Measurements from ENCODE around the gene METTL26.

Gene METTL26

DNA sequence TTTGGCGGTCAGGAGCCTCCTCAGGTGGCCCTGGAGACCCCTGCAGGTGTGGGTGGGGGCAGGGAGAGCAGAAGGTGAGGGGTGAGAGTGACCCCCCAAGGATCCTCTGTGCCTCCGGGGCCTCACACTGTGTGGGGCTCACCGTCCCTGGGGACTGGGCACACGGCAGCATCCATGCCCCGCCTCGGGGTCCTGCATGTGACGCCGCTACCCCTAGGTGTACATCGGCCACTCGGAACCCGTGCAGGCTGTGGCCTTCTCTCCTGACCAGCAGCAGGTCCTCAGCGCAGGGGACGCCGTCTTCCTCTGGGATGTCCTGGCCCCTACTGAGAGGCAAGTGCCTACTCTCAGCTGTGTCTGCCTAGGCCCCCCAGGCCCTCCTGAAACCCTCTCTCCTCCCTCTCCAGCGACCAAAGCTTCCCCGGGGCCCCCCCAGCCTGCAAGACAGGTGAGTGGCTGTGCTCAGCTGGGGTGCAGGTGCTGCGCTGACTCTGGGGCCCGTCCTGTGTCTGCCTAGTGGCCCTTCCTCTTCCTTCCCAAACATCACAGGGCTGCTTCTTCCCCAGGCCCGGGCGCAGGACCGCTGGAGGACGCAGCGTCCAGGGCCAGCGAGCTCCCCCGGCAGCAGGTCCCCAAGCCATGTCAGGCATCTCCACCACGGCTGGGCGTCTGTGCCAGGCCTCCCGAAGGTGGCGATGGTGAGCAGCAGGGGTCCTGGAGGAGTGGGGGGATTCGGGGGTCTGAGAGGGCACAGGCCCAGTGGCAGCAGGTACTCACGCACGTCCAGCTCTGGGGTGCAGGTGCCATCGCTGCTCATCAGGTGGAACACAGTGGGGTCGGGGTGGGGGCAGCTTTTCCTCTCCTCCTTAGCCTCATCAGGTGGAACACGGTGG is 22.8 kb upstream of the METTL26 start:
- DNase-seq = no peak

- DNase-seq = no peak
These were observed 21.4 kb upstream of the METTL26 start for GRCh38 chr16:657487-657886.

- no peak for DNase-seq
These were observed 17.9 kb upstream of the METTL26 start for GRCh38 chr16:654034-654433.

- DNase-seq = no peak
These were observed 16.6 kb upstream of the METTL26 start for GRCh38 chr16:652454-653305.

DNA sequence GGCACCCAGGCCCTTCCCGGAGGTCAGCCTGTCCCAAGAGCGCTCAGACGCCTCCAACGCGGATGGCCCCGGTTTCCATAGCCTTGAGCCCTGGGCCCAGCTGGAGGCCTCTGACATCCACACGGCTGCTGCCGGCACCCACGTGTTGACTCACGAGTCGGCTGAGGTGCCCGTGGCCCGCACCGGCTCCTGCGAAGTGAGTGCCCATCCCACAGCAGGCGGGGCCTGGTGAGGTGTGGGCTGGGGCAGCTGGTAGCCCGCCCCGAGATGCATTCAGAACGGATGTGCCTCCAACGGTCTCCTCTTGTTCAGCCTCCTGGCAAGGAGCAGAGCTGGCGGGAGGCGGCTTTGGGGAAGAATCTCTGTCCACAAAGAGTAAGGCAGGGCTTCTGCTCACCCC is 15.7 kb upstream of the METTL26 start:
- no peak for DNase-seq

- DNase-seq = no peak
These were observed 13.5 kb upstream of the METTL26 start for GRCh38 chr16:649631-650030.

GRCh38 chr16:648781-649589 is 12.9 kb upstream of the METTL26 start, which contains the start of gene WDR90:
Gene WDR90, plus strand, starts transcription at chr16:649365. Its CDS starts 52 bp downstream, at chr16:649417.
- DNase-seq = peak; percentile 75

DNA sequence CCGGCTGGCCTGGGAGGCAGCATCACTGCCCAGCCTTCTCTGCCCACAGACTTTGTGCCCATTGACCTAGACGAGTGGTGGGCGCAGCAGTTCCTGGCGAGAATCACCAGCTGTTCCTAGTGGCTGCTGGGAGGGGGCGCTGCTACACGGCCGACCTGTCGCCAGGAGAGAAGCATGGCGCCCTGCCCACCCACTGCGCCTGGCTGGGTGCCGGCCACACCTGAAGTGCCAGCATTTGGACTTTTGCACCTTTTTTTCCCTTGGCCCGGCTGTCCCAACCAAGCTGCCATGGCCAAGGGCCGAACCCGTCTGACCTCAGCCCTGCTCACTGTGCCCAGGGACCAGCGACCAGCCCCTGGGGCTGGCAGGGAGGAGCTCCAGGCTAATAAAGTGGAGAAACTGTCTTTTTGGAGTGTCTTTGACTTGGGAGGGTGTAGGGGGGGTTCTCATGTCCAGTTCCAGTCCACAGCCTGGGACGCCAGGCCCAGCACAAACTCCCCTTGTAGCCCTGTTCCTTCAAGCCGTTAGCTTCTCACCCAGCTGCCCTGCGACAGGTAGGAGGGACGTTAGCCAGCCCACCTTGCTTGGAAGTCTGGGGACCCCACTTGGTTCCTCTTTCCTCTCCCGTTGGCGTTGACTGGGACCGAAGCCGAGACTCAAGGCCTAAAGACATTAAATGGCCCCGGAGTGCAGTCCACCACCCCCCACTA is 12.1 kb upstream of the METTL26 start:
- DNase-seq = peak; percentile 17

DNA sequence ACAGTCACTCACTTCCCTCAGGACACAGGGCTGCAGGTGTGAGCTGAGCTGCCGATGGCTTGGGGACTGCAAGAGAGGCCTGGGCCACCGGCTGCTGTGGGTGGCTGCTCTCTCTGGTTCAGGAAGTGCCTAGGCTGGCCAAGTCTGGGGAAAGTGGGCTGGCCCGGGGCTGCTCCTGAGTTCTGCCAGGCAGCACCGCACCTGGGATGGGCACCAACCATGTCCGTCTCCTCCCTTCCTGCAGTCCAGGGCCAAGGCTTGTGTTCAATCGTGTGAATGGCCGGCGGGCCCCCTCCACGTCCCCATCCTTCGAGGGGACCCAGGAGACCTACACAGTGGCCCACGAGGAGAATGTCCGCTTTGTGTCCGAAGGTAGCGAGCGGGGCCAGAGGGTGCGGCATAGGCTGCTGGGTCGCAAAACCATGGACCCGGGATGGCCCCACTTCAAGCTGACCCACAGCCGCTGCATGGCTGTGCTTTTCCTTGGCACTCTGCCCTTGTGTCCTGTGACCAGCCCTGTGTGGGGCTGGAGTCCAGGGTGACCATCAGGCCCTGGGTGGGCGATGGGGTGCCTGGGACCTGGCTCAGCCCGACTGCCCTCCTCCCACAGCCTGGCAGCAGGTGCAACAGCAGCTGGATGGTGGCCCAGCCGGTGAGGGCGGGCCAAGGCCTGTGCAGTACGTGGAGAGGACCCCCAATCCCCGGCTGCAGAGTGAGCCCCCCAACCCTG is 11.2 kb upstream of the METTL26 start:
- no peak for DNase-seq

DNA sequence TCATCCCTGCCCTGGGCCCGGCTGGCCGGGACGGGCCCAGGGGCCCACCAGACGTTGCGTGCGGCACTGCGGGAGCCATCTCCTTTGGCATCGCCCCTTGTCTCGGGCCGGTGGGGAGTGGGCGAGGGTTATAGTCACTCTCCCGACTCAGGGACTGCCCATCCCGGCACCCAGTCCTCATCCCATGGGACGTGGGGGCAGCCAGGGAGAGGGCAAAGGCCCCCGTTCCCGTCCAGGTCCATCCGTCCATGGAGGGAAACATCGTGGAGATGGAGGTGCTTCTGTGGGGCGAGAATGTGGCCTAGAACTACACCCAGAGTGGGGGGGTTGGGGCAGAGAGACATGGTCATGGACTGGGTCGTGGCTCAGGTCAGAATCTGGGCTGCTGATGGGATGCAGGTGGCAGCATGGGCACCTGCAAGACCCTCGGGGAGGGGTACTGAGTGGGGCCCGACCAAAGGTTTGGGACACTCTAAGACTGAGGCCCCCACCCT is 10.6 kb upstream of the METTL26 start:
- DNase-seq = no peak

GRCh38 chr16:645852-646678 is 10.0 kb upstream of the METTL26 start:
- no peak for DNase-seq

- no peak for DNase-seq
These were observed 8.5 kb upstream of the METTL26 start for GRCh38 chr16:644556-644955.

- no peak for DNase-seq
These were observed 6.9 kb upstream of the METTL26 start for GRCh38 chr16:643050-643368.

DNA sequence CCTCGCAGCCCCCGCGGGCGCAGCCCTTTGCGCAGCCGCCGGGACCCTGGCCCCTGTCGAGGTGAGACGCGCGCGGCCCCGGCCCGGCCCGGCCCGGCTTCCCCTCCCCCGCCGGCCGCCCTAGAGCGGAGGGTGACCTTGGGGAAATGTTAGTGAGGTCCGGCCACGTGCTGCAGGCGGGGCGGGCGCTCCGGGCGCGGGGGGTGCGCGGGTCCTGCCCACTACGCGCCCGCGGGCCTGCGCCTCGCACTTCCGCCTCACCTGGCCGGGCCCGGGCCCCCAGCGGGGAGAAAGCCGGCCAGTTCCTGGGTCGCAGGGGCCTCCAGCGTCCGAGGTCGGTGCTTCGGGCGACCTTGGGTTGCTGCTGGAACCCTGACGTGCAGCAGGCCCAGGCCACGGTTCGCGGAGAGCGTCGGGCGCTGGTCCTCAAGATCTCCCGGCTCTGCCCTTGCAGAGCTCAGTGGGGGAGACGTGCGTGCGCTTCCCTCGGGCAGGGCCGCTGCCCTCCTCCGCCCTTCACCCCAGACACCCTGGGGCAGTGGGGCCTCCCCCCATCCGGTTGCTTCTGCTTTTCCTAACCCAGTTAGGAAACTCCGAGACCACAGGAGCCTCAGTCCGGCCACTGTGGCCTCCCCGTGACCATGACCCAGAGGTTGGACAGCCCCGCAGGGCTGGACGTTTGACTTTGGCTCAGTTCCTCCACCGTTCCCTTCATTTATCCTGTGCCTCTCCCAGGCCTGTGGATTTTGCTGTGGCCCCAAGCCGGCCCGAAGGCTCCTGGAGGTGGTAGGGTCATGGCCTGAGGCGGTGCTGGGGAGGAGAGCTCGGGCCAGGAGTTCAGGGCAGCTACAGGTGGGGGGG is 6.3 kb upstream of the METTL26 start:
- peak; percentile 15 for DNase-seq

DNA sequence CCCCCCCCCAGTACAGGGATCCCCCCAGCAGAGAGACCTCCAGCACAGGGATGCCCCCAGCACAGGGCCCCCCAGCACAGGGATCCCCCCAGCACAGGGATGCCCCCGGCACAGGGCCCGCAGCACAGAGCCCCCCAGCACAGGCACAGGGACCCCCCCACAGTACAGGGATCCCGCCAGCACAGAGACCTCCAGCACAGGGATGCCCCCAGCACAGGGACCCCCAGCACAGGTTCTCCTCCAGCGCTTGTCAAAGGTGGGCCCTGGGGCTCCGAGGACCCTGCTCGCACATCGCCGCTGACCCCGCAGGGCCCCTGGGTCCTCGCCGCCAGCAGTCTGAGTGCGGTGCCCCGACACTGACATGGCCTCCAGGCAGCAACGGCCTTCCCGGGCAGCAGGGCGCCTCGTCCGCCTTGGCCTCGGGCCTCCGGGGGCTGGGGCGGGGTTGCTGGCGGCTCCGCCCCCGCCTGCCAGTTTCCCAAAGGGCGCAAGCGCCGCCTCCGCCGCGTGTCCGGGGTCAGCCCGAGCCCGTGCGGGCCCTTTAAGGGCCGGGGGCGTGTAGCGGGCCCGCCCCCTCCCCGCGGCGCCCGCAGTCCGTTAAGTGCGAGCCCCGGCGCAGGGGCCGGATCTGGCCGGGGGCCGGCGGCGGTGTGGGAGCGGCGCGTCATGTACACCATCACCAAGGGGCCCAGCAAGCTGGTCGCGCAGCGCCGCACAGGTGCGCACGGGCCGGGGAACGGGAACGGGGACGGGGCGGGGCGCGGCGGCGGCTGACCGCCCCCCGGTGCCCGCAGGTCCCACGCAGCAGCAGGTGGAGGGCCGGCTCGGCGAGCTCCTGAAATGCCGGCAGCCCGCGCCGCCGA is 5.5 kb upstream of the METTL26 start, which contains the start of gene MCRIP2:
Gene MCRIP2 (plus strand): TSS at position 503 of the 863 bp plus-strand sequence. CDS start 164 bp downstream, at position 667.
- DNase-seq = peak; percentile 70

- DNase-seq = no peak
These were observed 4.5 kb upstream of the METTL26 start for GRCh38 chr16:640614-641013.

GRCh38 chr16:638836-639235 is 2.7 kb upstream of the METTL26 start:
- DNase-seq = no peak

DNA sequence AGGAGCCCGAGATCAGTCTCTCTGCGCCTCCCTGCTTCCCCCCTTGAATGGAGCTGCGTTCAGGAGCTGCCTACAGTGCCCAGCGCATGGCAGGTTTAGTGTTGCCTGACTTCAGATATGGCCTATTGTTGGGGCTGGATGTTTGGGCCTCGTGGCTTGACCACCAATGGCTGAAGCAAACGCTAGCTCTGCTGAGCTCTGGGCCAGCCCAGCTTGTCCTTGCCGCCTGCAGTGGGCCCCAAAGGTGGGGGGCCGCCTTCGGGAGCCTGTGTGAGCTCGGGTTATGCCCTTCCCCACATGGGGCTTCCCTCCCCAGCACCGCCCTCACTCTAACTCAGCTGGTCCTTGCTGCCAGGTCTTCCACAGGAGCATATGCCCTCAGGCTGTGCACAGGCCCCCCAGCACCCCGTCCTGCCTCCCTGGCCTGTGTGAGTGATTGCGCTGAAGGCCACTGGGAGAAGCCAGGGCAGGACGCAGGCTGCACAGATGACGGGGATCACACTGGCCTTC is 2.0 kb upstream of the METTL26 start:
- DNase-seq = no peak

Data from GF-D8 (cell line).